GM12878 (cell line): ENCODE measurements around the gene RREB1. TPM values are rescaled to one million over a fixed set of nuclear protein-coding genes. Genes with fewer than 3 reads are reported as not detected.

ENCODE experiments used
- ATAC-seq: fragments of 200-7000 bp; cut with Tn5 transposase; 3 replicates; pipeline ENCODE4 v1.9.1; 2020; ENCODE audit warnings: mild to moderate bottlenecking, moderate library complexity
- BruUV-seq: library from RNA; stranded (reverse); fragments of 400-500 nt; replicated peaks from 2 replicates; lab custom pipeline; 2021; lab: Mats Ljungman, UMichigan
- CTCF ChIA-PET: fragments of 300-600 bp; sonication (Branson Sonifier 250); formaldehyde crosslinking; extraction: SDS; loops from one replicate; lab custom pipeline; 2021; ENCODE audit warnings: inconsistent platforms; lab: Yijun Ruan, JAX
- POLR2A ChIA-PET: fragments of 350-600 bp; formaldehyde crosslinking; extraction: SDS; loops from one replicate; lab custom pipeline; 2021; ENCODE audit warnings: inconsistent platforms; lab: Charles Lee
- RAD21 ChIA-PET: fragments of 300-600 bp; sonication (Branson Sonifier 250); formaldehyde crosslinking; loops from one replicate; lab custom pipeline; 2023; ENCODE audit warnings: antibody characterized with exemption; ENCODE audit not compliant: unreplicated experiment; lab: Charles Lee
- SMC1A ChIA-PET: fragments of 300-600 bp; sonication (Branson Sonifier 250); formaldehyde crosslinking; loops from one replicate; lab custom pipeline; 2023; ENCODE audit not compliant: unreplicated experiment, uncharacterized antibody; lab: Charles Lee
- DNase-seq: peaks from one replicate; pipeline ENCODE4 v3.0.0-alpha.2; 2011; ENCODE audit warnings: low read depth, low spot score
- FAIRE-seq: peaks from 3 replicates; lab custom pipeline; 2011; peaks lifted over from hg19 to GRCh38; lab: Jason Lieb, UNC
- H2AFZ ChIP-seq: 2 replicates; pipeline ENCODE4 v1.6.0; 2011; ENCODE audit warnings: low read depth, low read length, control low read depth; ENCODE audit not compliant: control insufficient read depth
- H3K27ac ChIP-seq: 2 replicates; pipeline ENCODE4 v1.5.1; 2011; ENCODE audit warnings: control low read depth; ENCODE audit not compliant: control insufficient read depth, insufficient read depth
- H3K27me3 ChIP-seq, 2 experiments: replicated peaks in 1 of 2; 2 replicates each; pipeline versions ENCODE4 v1.6.0 to v1.6.1; 2011; ENCODE audit warnings: low read length in 1 of 2; ENCODE audit not compliant: control insufficient read depth in 2 of 2, insufficient read depth in 2 of 2
- H3K36me3 ChIP-seq, 2 experiments: 2 replicates each; pipeline ENCODE4 v1.5.1; 2011; ENCODE audit warnings: low read length in 1 of 2; ENCODE audit not compliant: control insufficient read depth in 2 of 2, insufficient read depth in 2 of 2
- H3K4me1 ChIP-seq: 2 replicates; pipeline ENCODE4 v1.6.1; 2011; ENCODE audit warnings: mild to moderate bottlenecking, low read length, moderate library complexity, mixed read lengths; ENCODE audit not compliant: control insufficient read depth, insufficient read depth
- H3K4me2 ChIP-seq: 2 replicates; pipeline ENCODE4 v1.6.0; 2011; ENCODE audit warnings: control low read depth; ENCODE audit not compliant: control insufficient read depth, insufficient read depth
- H3K4me3 ChIP-seq: fragments of 200-600 bp; sonication (generic); 2 replicates; pipeline ENCODE4 v1.5.1; 2016
- H3K79me2 ChIP-seq: 2 replicates; pipeline ENCODE4 v1.6.0; 2011; ENCODE audit warnings: low read length; ENCODE audit not compliant: control insufficient read depth, insufficient read depth
- H3K9ac ChIP-seq: 2 replicates; pipeline ENCODE4 v1.8.0; 2011; ENCODE audit warnings: low read length, control low read depth, mixed read lengths; ENCODE audit not compliant: control insufficient read depth, insufficient read depth
- H3K9me3 ChIP-seq: replicated peaks from 3 replicates; pipeline ENCODE4 v1.5.1; 2011; ENCODE audit warnings: mild to moderate bottlenecking, low read length; ENCODE audit not compliant: control insufficient read depth, insufficient read depth
- H4K20me1 ChIP-seq: 2 replicates; pipeline ENCODE4 v1.6.0; 2011; ENCODE audit not compliant: control insufficient read depth, insufficient read depth
- BCL11A ChIP-seq: IDR thresholded peaks from 2 replicates; pipeline ENCODE4 v1.6.1; 2011; ENCODE audit warnings: low read depth, low read length
- BHLHE40 ChIP-seq, 2 experiments: fragments of 450-650 bp in 1 of 2; IDR thresholded peaks; 2 replicates each; pipeline ENCODE4 v1.6.1; 2011 to 2017; ENCODE audit warnings: low read depth in 2 of 2, borderline replicate concordance in 1 of 2, improper control_type of control experiment in 1 of 2, low read length in 1 of 2, mild to moderate bottlenecking in 1 of 2
- CBFB ChIP-seq: IDR thresholded peaks from 2 replicates; pipeline ENCODE4 v1.6.1; 2016; ENCODE audit warnings: antibody characterized with exemption, low read depth
- ETV6 ChIP-seq, 2 experiments: fragments of 450-650 bp in 1 of 2; IDR thresholded peaks in 1 of 2; conservative IDR thresholded peaks in 1 of 2; 2 replicates each; pipeline ENCODE4 v1.6.1; 2014; ENCODE audit warnings: antibody characterized with exemption in 1 of 2, borderline replicate concordance in 1 of 2, low read depth in 1 of 2, mild to moderate bottlenecking in 1 of 2, moderate library complexity in 1 of 2
- HSF1 ChIP-seq: fragments of 150-350 bp; IDR thresholded peaks from 2 replicates; pipeline ENCODE4 v1.6.1; 2014; ENCODE audit warnings: mild to moderate bottlenecking, low read depth, low read length
- MEF2B ChIP-seq: fragments of 450-650 bp; IDR thresholded peaks from 2 replicates; pipeline ENCODE4 v1.6.1; 2018; ENCODE audit warnings: mild to moderate bottlenecking, moderate library complexity; ENCODE audit not compliant: partially characterized antibody, poor library complexity, severe bottlenecking
- NRF1 ChIP-seq: conservative IDR thresholded peaks from 2 replicates; pipeline ENCODE4 v1.6.1; 2011; ENCODE audit warnings: mild to moderate bottlenecking, low read depth, low read length, improper control_type of control experiment
- PAX5 ChIP-seq: IDR thresholded peaks from 2 replicates; pipeline ENCODE4 v1.6.1; 2011; ENCODE audit warnings: low read depth, low read length, borderline replicate concordance
- TARDBP ChIP-seq: IDR thresholded peaks from 2 replicates; pipeline ENCODE4 v1.6.1; 2016; ENCODE audit warnings: borderline replicate concordance
- TBL1XR1 ChIP-seq: IDR thresholded peaks from 2 replicates; pipeline ENCODE4 v1.6.1; 2012; ENCODE audit warnings: low read depth, low read length, improper control_type of control experiment
- TCF3 ChIP-seq: IDR thresholded peaks from 2 replicates; pipeline ENCODE4 v1.6.1; 2012; ENCODE audit warnings: low read depth, mild to moderate bottlenecking, low read length, borderline replicate concordance; ENCODE audit not compliant: insufficient read depth
- ZBED1 ChIP-seq: IDR thresholded peaks from 2 replicates; pipeline ENCODE4 v1.6.1; 2016; ENCODE audit warnings: borderline replicate concordance
- ZNF274 ChIP-seq: IDR thresholded peaks from one replicate; pipeline ENCODE4 v1.8.0; 2011; ENCODE audit not compliant: insufficient read length, insufficient read depth
- ZNF384 ChIP-seq: IDR thresholded peaks from 2 replicates; pipeline ENCODE4 v1.6.1; 2012; ENCODE audit warnings: low read depth, mild to moderate bottlenecking, low read length, improper control_type of control experiment, borderline replicate concordance
- in situ Hi-C: fragments of 300-500 bp; cut with MboI; formaldehyde crosslinking; loops from 9 replicates; pipeline ENCODE4 v1.14.3; 2018; ENCODE audit warnings: mixed read lengths
- intact Hi-C: fragments of 100-400 bp; cut with micrococcal nuclease; formaldehyde crosslinking; loops from one replicate; pipeline ENCODE4 v1.14.2; 2022; ENCODE audit not compliant: unreplicated experiment
- polyA plus RNA-seq, 11 experiments: library from polyadenylated mRNA; depleted of rRNA in 4 of 11; unstranded in 6 of 11; stranded (reverse) in 5 of 11; fragments of >200 nt; fragmentation: Nextera tagmentation in 4 of 11; fragmentation: Illumina TruSeq in 1 of 11; extraction: Ambion mirVana in 4 of 11; extraction: Trizol in 1 of 11; gene quantifications; 1 replicate in 1 of 11; 2 replicates in 10 of 11; pipeline versions ENCODE4 v1.2.1 to v1.2.3, GENCODE V29; 2011 to 2016; ENCODE audit warnings: inconsistent platforms in 2 of 11, missing spikeins in 2 of 11, low read depth in 1 of 11
- total RNA-seq, 4 experiments: library from RNA; depleted of rRNA in 3 of 4; stranded (reverse); fragments of >200 nt in 3 of 4; fragmentation: Illumina TruSeq in 1 of 4; extraction: Trizol in 1 of 4; gene quantifications; 2 replicates each; pipeline versions ENCODE4 v1.2.1 to v1.2.3, GENCODE V29; 2013 to 2021
- TF ChIP-seq, protein P1 (sequence below): IDR thresholded peaks from 2 replicates; pipeline ENCODE4 v1.6.1; 2011; ENCODE audit warnings: low read depth, mild to moderate bottlenecking, low read length, moderate library complexity, borderline replicate concordance; ENCODE audit errors: extremely low read depth
- TF ChIP-seq, protein P2 (sequence below): fragments of 450-650 bp; IDR thresholded peaks from 2 replicates; pipeline ENCODE4 v1.6.1; 2017; ENCODE audit warnings: antibody characterized with exemption, mild to moderate bottlenecking, moderate library complexity

The RREB1 gene
- total and polyA plus RNA-seq, 10 of the 15 experiments (the other 5 are each of a cell fraction or from before 2014, with no cell fraction given) = 1.9 to 30.3 (median 8.6) TPM

DNA sequence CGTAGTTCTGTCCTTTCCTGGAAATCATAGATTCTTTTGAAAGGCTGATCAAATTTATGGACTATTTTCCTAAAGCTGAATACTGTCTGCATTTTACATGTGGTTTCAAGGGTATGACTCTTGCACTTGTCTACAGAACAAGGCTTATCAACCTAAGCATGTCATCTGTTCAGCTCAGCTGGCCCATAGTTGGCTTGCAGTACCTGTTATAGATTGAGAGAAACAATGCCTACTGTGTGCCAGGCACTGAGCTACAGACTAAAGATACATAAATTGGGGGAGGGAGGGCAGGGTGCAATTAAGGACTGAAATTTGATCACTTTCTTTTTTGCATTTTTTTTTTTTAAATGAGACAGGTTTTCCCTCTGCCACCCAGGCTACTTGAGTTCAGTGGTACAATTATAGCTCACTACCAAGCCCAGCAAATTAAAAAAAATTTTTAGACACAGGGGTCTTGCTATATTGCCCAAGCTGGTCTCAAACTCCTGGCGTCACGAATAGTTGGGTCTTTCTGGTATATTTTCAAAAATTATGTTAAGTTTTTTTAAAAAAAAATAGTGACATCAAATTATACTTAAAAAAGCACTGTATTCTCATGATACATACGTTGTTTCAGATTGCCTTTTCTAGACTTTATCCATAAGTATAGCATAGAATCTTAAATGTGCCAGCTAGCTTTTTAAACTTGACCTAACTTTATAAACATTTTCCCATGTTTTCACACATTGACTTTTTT is 52.2 kb downstream of the RREB1 start (continued):
- TF ChIP-seq MEF2B (no peak), BCL11A (no peak), TBL1XR1 (no peak), TCF3 (no peak), CBFB (no peak)

DNA sequence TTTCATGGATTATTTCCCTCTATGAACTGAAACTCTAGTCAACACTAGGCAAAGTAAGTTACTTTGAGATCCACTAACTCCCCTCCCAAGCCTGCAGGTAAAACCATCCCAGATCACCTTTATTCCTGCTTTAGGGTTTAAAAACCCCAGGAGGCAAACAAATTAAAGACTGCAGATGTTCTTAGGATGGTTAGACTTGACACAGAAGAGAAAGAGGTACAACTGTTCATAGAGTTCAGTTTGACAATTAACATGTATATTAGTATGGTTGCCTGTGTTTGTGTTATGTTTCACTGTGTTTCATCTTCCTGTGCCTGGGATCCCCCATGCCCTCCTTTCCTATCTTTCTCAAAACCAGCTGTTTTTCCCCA is 53.5 kb downstream of the RREB1 start:
- ChIA-PET CTCF (interaction anchor here (0.6 kb wide), 1 partner anchor 1059 kb away, joined by 3 read pairs; no protein-coding TSS in a partner anchor), POLR2A (interaction anchor here (1.8 kb wide), 1 partner anchor 74 kb away, joined by 6 read pairs; no protein-coding TSS in a partner anchor), RAD21 (no interaction called here), SMC1A (interaction anchor here (1.1 to 1.9 kb wide), 5 partner anchors 8 to 83 kb away, joined by 4 to 8 read pairs (median 5); no protein-coding TSS in a partner anchor)
- Histone ChIP-seq H4K20me1 (no peaks in the 10 kb centered on the region; the same call in 1 of the 2 replicates), H3K27me3 (no peaks in the 10 kb centered on the region), H3K4me1 (peaks cover 42% of the 10 kb centered on the region), H3K9ac (no peak overlapping the region), H3K4me2 (no peak overlapping the region), H3K27ac (no peak overlapping the region), H2AFZ (no peak overlapping the region), H3K36me3 (peaks cover 3 to 8% of the 10 kb centered on the region in 2 experiments), H3K9me3 (no peaks in the 10 kb centered on the region), H3K4me3 (no peak overlapping the region), H3K79me2 (peaks cover 98% of the 10 kb centered on the region)
- no peak for ATAC-seq
- BruUV-seq = no TSS peak
- intact Hi-C loops = no loop called here
- in situ Hi-C loops = no loop called here
- DNase-seq = no peak
- no peak for FAIRE-seq
- TF ChIP-seq, protein P1, sequence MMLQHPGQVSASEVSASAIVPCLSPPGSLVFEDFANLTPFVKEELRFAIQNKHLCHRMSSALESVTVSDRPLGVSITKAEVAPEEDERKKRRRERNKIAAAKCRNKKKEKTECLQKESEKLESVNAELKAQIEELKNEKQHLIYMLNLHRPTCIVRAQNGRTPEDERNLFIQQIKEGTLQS = no peak
- TF ChIP-seq HSF1 (no peak), MEF2B (no peak), BHLHE40 (IDR thresholded peaks at IDR 0.05; ENCODE audit: borderline replicate concordance in 1 of 2, low read depth in 2 of 2, low read length in 1 of 2) (no peak), ZNF274 (no peak), ZBED1 (no peak), ZNF384 (no peak), PAX5 (no peak), ETV6 (conservative IDR thresholded peaks at IDR 0.05 in 1 of 2, IDR thresholded peaks at IDR 0.05 in 1 of 2; ENCODE audit: borderline replicate concordance in 1 of 2, low read depth in 1 of 2) (no peak), TARDBP (no peak), NRF1 (no peak)
- TF ChIP-seq, protein P2, sequence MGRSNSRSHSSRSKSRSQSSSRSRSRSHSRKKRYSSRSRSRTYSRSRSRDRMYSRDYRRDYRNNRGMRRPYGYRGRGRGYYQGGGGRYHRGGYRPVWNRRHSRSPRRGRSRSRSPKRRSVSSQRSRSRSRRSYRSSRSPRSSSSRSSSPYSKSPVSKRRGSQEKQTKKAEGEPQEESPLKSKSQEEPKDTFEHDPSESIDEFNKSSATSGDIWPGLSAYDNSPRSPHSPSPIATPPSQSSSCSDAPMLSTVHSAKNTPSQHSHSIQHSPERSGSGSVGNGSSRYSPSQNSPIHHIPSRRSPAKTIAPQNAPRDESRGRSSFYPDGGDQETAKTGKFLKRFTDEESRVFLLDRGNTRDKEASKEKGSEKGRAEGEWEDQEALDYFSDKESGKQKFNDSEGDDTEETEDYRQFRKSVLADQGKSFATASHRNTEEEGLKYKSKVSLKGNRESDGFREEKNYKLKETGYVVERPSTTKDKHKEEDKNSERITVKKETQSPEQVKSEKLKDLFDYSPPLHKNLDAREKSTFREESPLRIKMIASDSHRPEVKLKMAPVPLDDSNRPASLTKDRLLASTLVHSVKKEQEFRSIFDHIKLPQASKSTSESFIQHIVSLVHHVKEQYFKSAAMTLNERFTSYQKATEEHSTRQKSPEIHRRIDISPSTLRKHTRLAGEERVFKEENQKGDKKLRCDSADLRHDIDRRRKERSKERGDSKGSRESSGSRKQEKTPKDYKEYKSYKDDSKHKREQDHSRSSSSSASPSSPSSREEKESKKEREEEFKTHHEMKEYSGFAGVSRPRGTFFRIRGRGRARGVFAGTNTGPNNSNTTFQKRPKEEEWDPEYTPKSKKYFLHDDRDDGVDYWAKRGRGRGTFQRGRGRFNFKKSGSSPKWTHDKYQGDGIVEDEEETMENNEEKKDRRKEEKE = no peak
